Hepatocyte (in vitro differentiated cells): ENCODE measurements around the gene EDAR. TPM values are rescaled to one million over a fixed set of nuclear protein-coding genes. Genes with fewer than 3 reads are reported as not detected.

ENCODE experiments used
- DNase-seq: peaks from one replicate; pipeline ENCODE4 v3.0.0-alpha.2; 2016; ENCODE audit warnings: low spot score
- H2AFZ ChIP-seq: fragments of 200-600 bp; sonication (generic); 2 replicates; pipeline ENCODE4 v1.6.0; 2016; ENCODE audit warnings: antibody characterized with exemption, mild to moderate bottlenecking
- H3K27ac ChIP-seq: fragments of 200-600 bp; sonication (generic); 2 replicates; pipeline ENCODE4 v1.5.1; 2016; ENCODE audit warnings: mild to moderate bottlenecking
- H3K27me3 ChIP-seq: fragments of 200-600 bp; sonication (generic); 2 replicates; pipeline ENCODE4 v1.6.1; 2016
- H3K36me3 ChIP-seq: fragments of 200-600 bp; sonication (generic); replicated peaks from 2 replicates; pipeline ENCODE4 v1.5.1; 2016; ENCODE audit warnings: low read depth; ENCODE audit not compliant: insufficient read depth
- H3K4me1 ChIP-seq: fragments of 200-600 bp; sonication (generic); 2 replicates; pipeline ENCODE4 v1.5.1; 2016; ENCODE audit warnings: mild to moderate bottlenecking, moderate library complexity; ENCODE audit not compliant: insufficient read depth
- H3K4me2 ChIP-seq: fragments of 200-600 bp; sonication (generic); 2 replicates; pipeline ENCODE4 v1.6.0; 2016
- H3K4me3 ChIP-seq: fragments of 200-600 bp; sonication (generic); 2 replicates; pipeline ENCODE4 v1.5.1; 2016; ENCODE audit warnings: mild to moderate bottlenecking
- H3K79me2 ChIP-seq: fragments of 200-600 bp; sonication (generic); 2 replicates; pipeline ENCODE4 v1.6.0; 2017; ENCODE audit warnings: mild to moderate bottlenecking
- H3K9me2 ChIP-seq: fragments of 200-600 bp; sonication (generic); replicated peaks from 2 replicates; pipeline ENCODE4 v1.6.0; 2017; ENCODE audit warnings: mild to moderate bottlenecking; ENCODE audit not compliant: insufficient read depth
- H3K9me3 ChIP-seq: fragments of 200-600 bp; sonication (generic); 2 replicates; pipeline ENCODE4 v1.5.1; 2016; ENCODE audit warnings: low read depth, mild to moderate bottlenecking
- H4K20me1 ChIP-seq: fragments of 200-600 bp; sonication (generic); 2 replicates; pipeline ENCODE4 v1.6.0; 2016; ENCODE audit warnings: mild to moderate bottlenecking; ENCODE audit not compliant: insufficient read depth, poor library complexity, severe bottlenecking
- EZH2 ChIP-seq: fragments of 200-600 bp; sonication (generic); IDR thresholded peaks from 2 replicates; pipeline ENCODE4 v1.6.1; 2016; ENCODE audit warnings: antibody characterized with exemption, mild to moderate bottlenecking, borderline replicate concordance
- EZH2phosphoT487 ChIP-seq: fragments of 200-600 bp; sonication (generic); IDR thresholded peaks from one replicate; pipeline ENCODE4 v1.6.1; 2018; ENCODE audit warnings: antibody characterized with exemption, mild to moderate bottlenecking, low read depth, moderate library complexity; ENCODE audit not compliant: unreplicated experiment, severe bottlenecking
- WGBS: methylation state at CpG from one replicate; pipeline ENCODE4 v1.1.6; 2016; ENCODE audit warnings: low lambda C conversion rate; ENCODE audit errors: missing lambda C conversion rate; 5-methylcytosine and 5-hydroxymethylcytosine counted together
- polyA plus RNA-seq: library from polyadenylated mRNA; unstranded; fragments of >200 nt; fragmentation: Nextera tagmentation; extraction: Ambion mirVana; gene quantifications from 2 replicates; pipeline ENCODE4 v1.2.1, GENCODE V29; 2016
- total RNA-seq: library from RNA; depleted of rRNA; stranded (reverse); fragments of >200 nt; gene quantifications from 2 replicates; pipeline ENCODE4 v1.2.3, GENCODE V29; 2014
- TF ChIP-seq, protein P1 (sequence below): fragments of 200-600 bp; sonication (generic); IDR thresholded peaks from 2 replicates; pipeline ENCODE4 v1.5.1; 2016; ENCODE audit warnings: antibody characterized with exemption, mild to moderate bottlenecking; ENCODE audit not compliant: poor library complexity

EDAR gene
- total and polyA plus RNA-seq, 2 experiments from 2014 or later = 0.20 to 0.21 TPM

DNA sequence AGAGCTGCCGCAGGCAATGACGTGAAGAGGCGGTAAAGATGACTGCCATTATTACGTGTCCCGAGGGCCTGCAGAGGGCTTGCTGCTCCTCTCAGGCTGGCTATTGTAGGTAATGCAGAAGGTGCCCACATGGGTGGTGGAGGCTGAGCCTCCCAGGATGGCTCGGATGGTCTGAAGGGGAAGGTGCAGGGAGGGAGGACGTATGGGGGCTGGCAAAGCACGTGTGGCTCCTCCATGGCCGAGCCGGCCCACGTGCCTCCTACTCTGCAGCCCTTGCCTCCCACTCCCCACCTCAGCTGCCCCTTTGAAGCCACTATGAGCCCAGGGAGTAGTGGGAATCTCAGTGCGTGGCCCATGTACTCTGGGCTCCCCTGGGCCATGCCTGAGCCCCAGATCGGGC is 48.9 kb downstream of the EDAR start:
- H3K27me3 ChIP-seq = no peaks in the 10 kb centered on the region
- peaks cover 16% of the 10 kb centered on the region for H3K4me1 ChIP-seq
- H3K27ac ChIP-seq = no peak overlapping the region
- H2AFZ ChIP-seq = no peak overlapping the region
- no peak overlapping the region for H3K4me3 ChIP-seq
- H3K36me3 ChIP-seq = no peaks in the 10 kb centered on the region
- H3K9me2 ChIP-seq = no peaks in the 10 kb centered on the region
- H3K79me2 ChIP-seq = no peaks in the 10 kb centered on the region
- no peak for DNase-seq
- WGBS = 90% methylated on average over 13 of the region's 13 CpGs
- H3K4me2 ChIP-seq = no peak overlapping the region
- TF ChIP-seq EZH2 = no peak
- TF ChIP-seq EZH2phosphoT487 = no peak
- TF ChIP-seq, protein P1, sequence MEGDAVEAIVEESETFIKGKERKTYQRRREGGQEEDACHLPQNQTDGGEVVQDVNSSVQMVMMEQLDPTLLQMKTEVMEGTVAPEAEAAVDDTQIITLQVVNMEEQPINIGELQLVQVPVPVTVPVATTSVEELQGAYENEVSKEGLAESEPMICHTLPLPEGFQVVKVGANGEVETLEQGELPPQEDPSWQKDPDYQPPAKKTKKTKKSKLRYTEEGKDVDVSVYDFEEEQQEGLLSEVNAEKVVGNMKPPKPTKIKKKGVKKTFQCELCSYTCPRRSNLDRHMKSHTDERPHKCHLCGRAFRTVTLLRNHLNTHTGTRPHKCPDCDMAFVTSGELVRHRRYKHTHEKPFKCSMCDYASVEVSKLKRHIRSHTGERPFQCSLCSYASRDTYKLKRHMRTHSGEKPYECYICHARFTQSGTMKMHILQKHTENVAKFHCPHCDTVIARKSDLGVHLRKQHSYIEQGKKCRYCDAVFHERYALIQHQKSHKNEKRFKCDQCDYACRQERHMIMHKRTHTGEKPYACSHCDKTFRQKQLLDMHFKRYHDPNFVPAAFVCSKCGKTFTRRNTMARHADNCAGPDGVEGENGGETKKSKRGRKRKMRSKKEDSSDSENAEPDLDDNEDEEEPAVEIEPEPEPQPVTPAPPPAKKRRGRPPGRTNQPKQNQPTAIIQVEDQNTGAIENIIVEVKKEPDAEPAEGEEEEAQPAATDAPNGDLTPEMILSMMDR = no peak
- no peaks in the 10 kb centered on the region for H3K9me3 ChIP-seq
- H4K20me1 ChIP-seq = no peaks in the 10 kb centered on the region

DNA sequence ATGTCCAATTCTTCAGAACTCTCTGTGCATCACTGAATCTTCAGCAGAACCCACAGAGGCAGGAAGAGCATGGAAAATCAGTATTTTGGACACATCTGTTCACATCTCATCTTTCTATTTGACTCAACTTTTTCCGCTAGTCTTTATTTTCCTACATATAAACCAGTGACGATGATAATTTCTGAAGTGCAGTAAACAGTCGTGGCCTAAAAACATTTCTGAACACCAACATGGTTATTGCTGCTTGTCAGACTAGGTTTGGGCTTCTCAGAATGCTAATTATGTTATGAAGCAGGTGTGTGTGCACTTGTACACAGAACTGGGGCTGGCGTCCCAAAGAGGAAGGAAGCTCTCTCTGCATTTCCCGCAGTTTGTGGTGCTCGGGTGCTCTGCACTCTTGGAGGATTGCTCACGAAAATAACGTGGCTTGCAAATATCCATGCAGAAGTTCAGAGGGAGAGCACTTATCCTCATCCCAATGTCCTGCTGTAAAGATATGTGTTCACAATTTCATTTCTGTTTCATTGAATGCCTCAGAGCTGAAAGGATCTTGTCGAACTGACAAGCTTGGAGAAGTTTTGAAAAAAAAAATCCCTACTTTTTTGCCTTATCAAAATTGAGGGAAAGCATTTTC is 50.8 kb downstream of the EDAR start:
- TF ChIP-seq, protein P1 = no peak
- no peak for TF ChIP-seq EZH2phosphoT487
- no peak for DNase-seq
- Histone ChIP-seq H3K9me2 (no peaks in the 10 kb centered on the region), H4K20me1 (no peaks in the 10 kb centered on the region), H3K27ac (no peak overlapping the region), H3K4me3 (no peak overlapping the region), H3K79me2 (no peaks in the 10 kb centered on the region), H3K9me3 (no peaks in the 10 kb centered on the region), H3K36me3 (no peaks in the 10 kb centered on the region), H3K4me2 (no peak overlapping the region), H3K27me3 (no peaks in the 10 kb centered on the region), H2AFZ (no peak overlapping the region), H3K4me1 (peaks cover 4% of the 10 kb centered on the region)
- 85% methylated on average over 9 of the region's 9 CpGs for WGBS

DNA sequence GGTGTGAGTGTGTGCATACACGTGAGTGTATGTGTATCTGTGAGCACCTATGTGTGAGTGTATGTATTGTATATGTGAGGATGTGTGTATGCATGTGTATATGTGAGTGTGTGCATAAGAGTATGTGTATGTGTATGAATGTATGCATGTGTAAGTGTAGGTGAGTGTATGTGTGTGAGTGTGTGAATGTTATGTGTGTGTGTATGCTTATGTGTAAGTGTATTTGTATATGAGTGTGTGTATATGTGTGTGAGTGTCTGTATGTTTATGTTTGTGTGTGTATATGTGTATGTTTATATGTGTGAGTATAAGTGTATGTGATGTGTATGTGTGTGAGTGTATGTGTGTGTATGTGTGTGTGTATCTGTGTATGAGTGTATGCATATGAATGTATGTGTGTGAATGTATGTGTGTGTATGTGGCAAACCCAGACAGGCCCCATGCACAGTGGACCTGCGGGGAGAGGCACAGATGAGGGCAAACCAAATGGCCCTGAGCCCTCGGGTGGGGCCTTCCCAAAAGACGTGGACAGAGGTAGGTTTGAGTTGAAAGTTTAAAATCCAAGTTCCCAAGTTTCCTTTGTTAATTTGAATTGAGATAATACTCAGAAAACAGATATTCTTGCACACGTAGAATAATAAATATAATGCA is 51.5 kb downstream of the EDAR start:
- TF ChIP-seq, protein P1 = no peak
- no peak for TF ChIP-seq EZH2
- no peaks in the 10 kb centered on the region for H3K27me3 ChIP-seq
- no peak overlapping the region for H3K4me2 ChIP-seq
- H3K9me2 ChIP-seq = no peaks in the 10 kb centered on the region
- H3K4me1 ChIP-seq = peaks cover 4% of the 10 kb centered on the region
- H3K9me3 ChIP-seq = no peaks in the 10 kb centered on the region
- WGBS = 87% methylated on average over 5 of the region's 5 CpGs
- H3K36me3 ChIP-seq = no peaks in the 10 kb centered on the region
- no peak for DNase-seq
- no peaks in the 10 kb centered on the region for H4K20me1 ChIP-seq
- no peaks in the 10 kb centered on the region for H3K79me2 ChIP-seq
- H3K27ac ChIP-seq = no peak overlapping the region
- no peak overlapping the region for H3K4me3 ChIP-seq
- no peak overlapping the region for H2AFZ ChIP-seq
